Loucy (cell line): ENCODE measurements around the gene SERPINB1.

ENCODE experiments used
- CTCF ChIP-seq: fragments of 200-600 bp; sonication (generic); conservative IDR thresholded peaks from 2 replicates; pipeline ENCODE4 v1.5.1; 2014; ENCODE audit warnings: mild to moderate bottlenecking, antibody characterized with exemption, low read length
- EZH2phosphoT487 ChIP-seq: fragments of 200-600 bp; IDR thresholded peaks from 2 replicates; pipeline ENCODE4 v1.6.1; 2018; ENCODE audit warnings: antibody characterized with exemption, mild to moderate bottlenecking, moderate library complexity, borderline replicate concordance

GRCh38 chr6:2807342-2808090 lies 34.1 kb downstream of the SERPINB1 start:
- TF ChIP-seq EZH2phosphoT487 (no peak), CTCF (no peak)
